Epithelial cell of proximal tubule (primary cell): Measurements from ENCODE around the gene PAAF1. TPM values are rescaled to one million over a fixed set of nuclear protein-coding genes. Genes with fewer than 3 reads are reported as not detected.
"Not testable (repeated sequence)": the region's sequence is repeated elsewhere in the genome, so short reads cannot be mapped to it uniquely, and the experiment has no call there.

Experiments used
- DNase-seq: peaks from one replicate; pipeline ENCODE4 v3.0.0-alpha.2; 2011; ENCODE audit warnings: low read depth
- H3K4me3 ChIP-seq: 2 replicates; pipeline ENCODE4 v1.5.1; 2011; ENCODE audit warnings: low read depth, mild to moderate bottlenecking, low read length
- total RNA-seq: library from RNA; depleted of rRNA; stranded (reverse); fragments of >200 nt; gene quantifications from 2 replicates; pipeline ENCODE4 v1.2.3, GENCODE V29; 2015
- TF ChIP-seq, protein P1 (sequence below): conservative IDR thresholded peaks from 2 replicates; pipeline ENCODE4 v1.5.1; 2012; ENCODE audit warnings: low read depth, mild to moderate bottlenecking, low read length

PAAF1 gene
- total RNA-seq, 1 donor from 2014 or later = 6.0 TPM

- DNase-seq = peak; percentile 93
- TF ChIP-seq, protein P1, sequence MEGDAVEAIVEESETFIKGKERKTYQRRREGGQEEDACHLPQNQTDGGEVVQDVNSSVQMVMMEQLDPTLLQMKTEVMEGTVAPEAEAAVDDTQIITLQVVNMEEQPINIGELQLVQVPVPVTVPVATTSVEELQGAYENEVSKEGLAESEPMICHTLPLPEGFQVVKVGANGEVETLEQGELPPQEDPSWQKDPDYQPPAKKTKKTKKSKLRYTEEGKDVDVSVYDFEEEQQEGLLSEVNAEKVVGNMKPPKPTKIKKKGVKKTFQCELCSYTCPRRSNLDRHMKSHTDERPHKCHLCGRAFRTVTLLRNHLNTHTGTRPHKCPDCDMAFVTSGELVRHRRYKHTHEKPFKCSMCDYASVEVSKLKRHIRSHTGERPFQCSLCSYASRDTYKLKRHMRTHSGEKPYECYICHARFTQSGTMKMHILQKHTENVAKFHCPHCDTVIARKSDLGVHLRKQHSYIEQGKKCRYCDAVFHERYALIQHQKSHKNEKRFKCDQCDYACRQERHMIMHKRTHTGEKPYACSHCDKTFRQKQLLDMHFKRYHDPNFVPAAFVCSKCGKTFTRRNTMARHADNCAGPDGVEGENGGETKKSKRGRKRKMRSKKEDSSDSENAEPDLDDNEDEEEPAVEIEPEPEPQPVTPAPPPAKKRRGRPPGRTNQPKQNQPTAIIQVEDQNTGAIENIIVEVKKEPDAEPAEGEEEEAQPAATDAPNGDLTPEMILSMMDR = no peak
- no peak overlapping the region for H3K4me3 ChIP-seq
Observed at GRCh38 chr11:73866586-73866996, 10.2 kb upstream of the PAAF1 start.

- no peak overlapping the region for H3K4me3 ChIP-seq
- TF ChIP-seq, protein P1 = no peak
- no peak for DNase-seq
Observed at GRCh38 chr11:73869332-73869949, 7.4 kb upstream of the PAAF1 start.

- no peak for DNase-seq
- TF ChIP-seq, protein P1 = no peak
- H3K4me3 ChIP-seq = no peak overlapping the region
Observed at GRCh38 chr11:73870261-73870660, 6.5 kb upstream of the PAAF1 start.

DNA sequence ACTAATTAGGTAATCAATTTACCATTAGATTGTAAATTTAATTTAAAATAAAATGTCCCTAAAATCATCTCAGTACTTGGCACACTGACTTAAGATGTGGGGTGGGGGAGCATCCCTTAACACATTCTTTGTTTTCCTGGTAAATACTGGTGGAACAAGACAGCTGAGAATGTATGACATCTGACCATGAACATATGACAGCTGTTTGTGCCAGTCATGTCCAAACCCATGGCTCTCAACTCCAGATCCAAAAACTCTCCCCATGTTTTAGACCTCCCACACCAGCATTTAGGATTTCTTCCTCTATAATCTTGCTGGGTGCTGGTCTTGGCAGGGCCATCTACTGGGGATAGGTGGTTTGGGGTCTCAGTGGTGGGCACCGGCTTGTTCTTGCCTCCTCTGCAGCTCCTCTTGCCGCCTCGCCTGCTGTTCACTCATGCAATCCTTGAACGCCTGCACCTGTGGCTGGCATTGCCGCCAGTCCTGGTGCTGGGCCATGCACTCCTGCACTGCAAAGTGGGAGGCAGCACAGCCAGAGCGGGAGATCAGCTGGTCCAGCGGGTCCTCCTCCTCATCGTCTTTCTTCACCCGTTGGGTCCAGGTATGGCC, 3.9 kb upstream of the PAAF1 start:
- no peak for DNase-seq
- H3K4me3 ChIP-seq = no peak overlapping the region
- TF ChIP-seq, protein P1 = no peak

DNA sequence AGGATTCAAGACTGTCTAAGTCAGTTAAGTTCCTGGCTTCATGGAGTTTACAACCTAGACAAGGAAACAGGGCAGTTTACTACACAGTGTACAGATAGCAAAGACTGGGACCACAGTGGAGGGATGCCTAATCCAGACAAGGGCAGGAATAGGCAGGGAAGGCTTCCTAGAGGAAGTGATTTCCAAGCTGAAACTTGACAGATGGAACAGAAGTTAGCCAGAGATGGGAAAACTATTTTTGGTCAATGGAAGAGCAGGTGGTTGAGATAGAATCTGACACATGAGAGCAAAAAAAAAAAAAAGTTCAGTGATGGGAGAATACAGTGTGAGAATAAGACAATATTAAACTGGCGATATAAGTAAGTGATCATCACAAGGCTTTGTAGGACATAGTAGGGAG, 1.4 kb upstream of the PAAF1 start:
- H3K4me3 ChIP-seq = peak overlapping the region; percentile 94
- no peak for DNase-seq
- TF ChIP-seq, protein P1 = no peak

DNA sequence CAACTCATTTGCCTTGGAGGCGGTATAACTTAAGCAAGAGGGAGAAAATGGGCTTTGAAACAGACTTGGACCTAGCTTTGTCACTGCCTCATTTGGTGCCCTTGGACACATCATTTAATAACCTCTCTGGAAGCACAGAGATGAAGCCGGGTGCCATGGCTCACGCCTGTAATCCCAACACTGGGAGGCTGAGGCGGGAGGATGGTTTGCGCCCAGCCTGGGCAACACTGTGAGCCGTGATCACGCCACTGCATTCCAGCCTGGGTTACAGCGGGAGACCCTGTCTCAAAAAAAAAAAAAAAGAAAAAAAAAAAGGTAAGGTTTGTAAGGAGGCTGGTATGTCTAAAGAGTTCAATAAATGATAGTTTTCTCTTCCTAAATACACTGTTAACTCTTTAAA, 959 bp upstream of the PAAF1 start:
- TF ChIP-seq, protein P1 = no peak
- DNase-seq = no peak
- H3K4me3 ChIP-seq = peak overlapping the region; percentile 94

- TF ChIP-seq, protein P1 = no peak
- no peak overlapping the region for H3K4me3 ChIP-seq
- no peak for DNase-seq
Observed at GRCh38 chr11:73878771-73879170, 2.0 kb downstream of the PAAF1 start.

- H3K4me3 ChIP-seq, DNase-seq: not testable (repeated sequence)
Observed at GRCh38 chr11:73880449-73880848, 3.6 kb downstream of the PAAF1 start.
